Measurements from ENCODE around the gene NF1. TPM values are rescaled to one million over a fixed set of nuclear protein-coding genes. Genes with fewer than 3 reads are reported as not detected.

NF1 gene
- total and polyA plus RNA-seq, 2 of the 13 experiments (the other 11 are each of a cell fraction or from before 2014, with no cell fraction given): 21.5 to 26.5 TPM

- TF ChIP-seq GZF1 (CRISPR knock-in tag; IDR thresholded peaks at IDR 0.05) (no peak), RORA (CRISPR knock-in tag; IDR thresholded peaks at IDR 0.05) (no peak), ZNF883 (CRISPR knock-in tag; IDR thresholded peaks at IDR 0.05; ENCODE audit: not compliant biosample characterization) (no peak), BRD4 (CRISPR knock-in tag; IDR thresholded peaks at IDR 0.05) (no peak), SP5 (CRISPR knock-in tag; IDR thresholded peaks at IDR 0.05; ENCODE audit: borderline replicate concordance, low read depth) (no peak), SPEN (CRISPR knock-in tag; IDR thresholded peaks at IDR 0.05; ENCODE audit: low read depth) (no peak)
Measured at GRCh38 chr17:31058976-31059375, 35.8 kb upstream of the NF1 start (continued).

GRCh38 chr17:31060791-31061550 lies 33.8 kb upstream of the NF1 start:
- ChIA-PET CTCF (ENCODE audit: low intra/inter-chr PET ratio, low total read pairs) (no interaction called here), POLR2A (no interaction called here)
- Histone ChIP-seq H3K27ac (ENCODE audit: extremely low read length, insufficient read depth, low read length) (no peak overlapping the region), H3K4me3 (replicated peaks in 1 of 3; ENCODE audit: insufficient read depth in 1 of 3, low read depth in 2 of 3, low read length in 3 of 3) (peak overlapping the region in 1 of 3 experiments; percentile 39; a peak in 2 of 6 replicates), H3K4me1 (ENCODE audit: insufficient read depth, low read length) (no peaks in the 10 kb centered on the region), H3K4me2 (ENCODE audit: low read depth, low read length) (peak overlapping the region; percentile 48; the same call in 1 of the 2 replicates), H4K20me1 (ENCODE audit: insufficient read depth, low read length) (no peaks in the 10 kb centered on the region), H3K9me3 (ENCODE audit: low read length) (no peaks in the 10 kb centered on the region), H3K36me3 (replicated peaks in 1 of 2; ENCODE audit: control insufficient read depth in 1 of 2, insufficient read depth in 2 of 2, low read length in 2 of 2) (no peaks in the 10 kb centered on the region), H3K79me2 (ENCODE audit: insufficient read depth, low read length) (no peaks in the 10 kb centered on the region), H3K9ac (ENCODE audit: insufficient read depth, low read depth, low read length) (no peak overlapping the region), H3K27me3 (ENCODE audit: control insufficient read depth in 1 of 2, insufficient read depth in 2 of 2, low read length in 2 of 2) (no peaks in the 10 kb centered on the region; a peak in 2 of 5 replicates), H2AFZ (ENCODE audit: low read length) (no peak overlapping the region)
- BruUV-seq (replicated peaks): no TSS peak
- no peak for DNase-seq (ENCODE audit: low spot score)
- no peak for ATAC-seq
- no peak for FAIRE-seq
- intact Hi-C loops (cut with micrococcal nuclease; ENCODE audit: unreplicated experiment): no loop called here
- WGBS (ENCODE audit: low lambda C conversion rate): 11% methylated on average over 7 of the region's 7 CpGs
- in situ Hi-C loops (cut with HindIII; ENCODE audit: extremely low pct_ligation_motif_present, low pct_unique_long_range_greater_than_20kb): no loop called here
- TF ChIP-seq STAT6 (CRISPR knock-in tag; IDR thresholded peaks at IDR 0.05; ENCODE audit: borderline replicate concordance) (no peak), KDM2A (CRISPR knock-in tag; IDR thresholded peaks at IDR 0.05; ENCODE audit: borderline replicate concordance, low read depth) (no peak), CENPT (CRISPR knock-in tag; IDR thresholded peaks at IDR 0.05; ENCODE audit: low read depth) (no peak), ZNF704 (CRISPR knock-in tag; IDR thresholded peaks at IDR 0.05; ENCODE audit: borderline replicate concordance) (no peak), ZNF431 (CRISPR knock-in tag; IDR thresholded peaks at IDR 0.05; ENCODE audit: borderline replicate concordance, low read depth) (no peak), MIER2 (CRISPR knock-in tag; IDR thresholded peaks at IDR 0.05) (no peak), ZNF629 (CRISPR knock-in tag; conservative IDR thresholded peaks at IDR 0.05) (no peak), ZNF230 (CRISPR knock-in tag; IDR thresholded peaks at IDR 0.05) (no peak), ZBTB25 (CRISPR knock-in tag; IDR thresholded peaks at IDR 0.05) (no peak), ZMAT3 (CRISPR knock-in tag; conservative IDR thresholded peaks at IDR 0.05) (no peak), RAD51 (IDR thresholded peaks at IDR 0.05; ENCODE audit: borderline replicate concordance) (no peak), KLF15 (CRISPR knock-in tag; IDR thresholded peaks at IDR 0.05; ENCODE audit: borderline replicate concordance) (no peak), ZNF33A (CRISPR knock-in tag; IDR thresholded peaks at IDR 0.05; ENCODE audit: borderline replicate concordance) (no peak)
